Bronchial epithelial cell (primary cell): ENCODE measurements around the gene CCDC85C. TPM values are rescaled to one million over a fixed set of nuclear protein-coding genes. Genes with fewer than 3 reads are reported as not detected.
A peak's percentile ranks its signal among the peaks of the same experiment; 100 is the strongest.

Experiments used
- DNase-seq: peaks from one replicate; pipeline ENCODE4 v3.0.0-alpha.2; 2010; ENCODE audit warnings: low read depth
- FAIRE-seq: peaks from 2 replicates; lab custom pipeline; 2011; peaks lifted over from hg19 to GRCh38; lab: Jason Lieb, UNC
- H3K27me3 ChIP-seq: 2 replicates; pipeline ENCODE4 v1.5.1; 2011; ENCODE audit warnings: low read length; ENCODE audit not compliant: control insufficient read depth, insufficient read depth
- H3K36me3 ChIP-seq: 2 replicates; pipeline ENCODE4 v1.5.1; 2011; ENCODE audit warnings: low read length; ENCODE audit not compliant: control insufficient read depth, insufficient read depth
- H3K4me3 ChIP-seq: 2 replicates; pipeline ENCODE4 v1.5.1; 2011; ENCODE audit warnings: mild to moderate bottlenecking, low read depth, low read length, control low read depth
- CTCF ChIP-seq: IDR thresholded peaks from 2 replicates; pipeline ENCODE4 v1.5.1; 2011; ENCODE audit warnings: mild to moderate bottlenecking, moderate library complexity, low read length, control low read depth, inconsistent platforms; ENCODE audit not compliant: insufficient read depth, severe bottlenecking
- total RNA-seq: library from RNA; depleted of rRNA; stranded (reverse); fragments of >200 nt; gene quantifications from 2 replicates; pipeline ENCODE4 v1.2.1, GENCODE V29; 2014

Gene CCDC85C
- total RNA-seq, 1 donor from 2014 or later = 26.6 TPM

- TF ChIP-seq CTCF = no peak
- Histone ChIP-seq H3K36me3 (no peaks in the 10 kb centered on the region), H3K27me3 (no peaks in the 10 kb centered on the region), H3K4me3 (no peak overlapping the region)
- DNase-seq = no peak
- no peak for FAIRE-seq
Observed at GRCh38 chr14:99564256-99564925, 39.6 kb downstream of the CCDC85C start.

- no peak for TF ChIP-seq CTCF
- FAIRE-seq = no peak
- no peak for DNase-seq
- Histone ChIP-seq H3K27me3 (no peaks in the 10 kb centered on the region), H3K36me3 (no peaks in the 10 kb centered on the region), H3K4me3 (no peak overlapping the region)
Observed at GRCh38 chr14:99563749-99564129, 40.3 kb downstream of the CCDC85C start.

- no peak for FAIRE-seq
- peak; percentile 44 for TF ChIP-seq CTCF
- DNase-seq = no peak
- no peaks in the 10 kb centered on the region for H3K27me3 ChIP-seq
- H3K4me3 ChIP-seq = no peak overlapping the region
- H3K36me3 ChIP-seq = no peaks in the 10 kb centered on the region
Observed at GRCh38 chr14:99562856-99563748, 40.9 kb downstream of the CCDC85C start.

- Histone ChIP-seq H3K27me3 (no peaks in the 10 kb centered on the region), H3K36me3 (no peaks in the 10 kb centered on the region), H3K4me3 (no peak overlapping the region)
- peak; percentile 46 for DNase-seq
- no peak for TF ChIP-seq CTCF
- peak; percentile 66 for FAIRE-seq
Observed at GRCh38 chr14:99561864-99562263, 42.1 kb downstream of the CCDC85C start.

GRCh38 chr14:99560922-99561683 is 42.9 kb downstream of the CCDC85C start:
- Histone ChIP-seq H3K36me3 (no peaks in the 10 kb centered on the region), H3K27me3 (no peaks in the 10 kb centered on the region), H3K4me3 (no peak overlapping the region)
- TF ChIP-seq CTCF = no peak
- FAIRE-seq = peak; percentile 43
- no peak for DNase-seq
